DND-41 (cell line): ENCODE measurements around the gene ZNF311.

Source experiments
- ATAC-seq: fragments of 200-7000 bp; cut with Tn5 transposase; 3 replicates; pipeline ENCODE4 v1.9.1; 2021; ENCODE audit warnings: low read depth; ENCODE audit not compliant: insufficient read depth
- DNase-seq: peaks from one replicate; pipeline ENCODE4 v3.0.0-alpha.2; 2020
- H2AFZ ChIP-seq: 2 replicates; pipeline ENCODE4 v1.6.0; 2012; ENCODE audit warnings: low read depth, low read length
- H3K27ac ChIP-seq: 2 replicates; pipeline ENCODE4 v1.5.1; 2012; ENCODE audit warnings: low read length, inconsistent platforms
- H3K27me3 ChIP-seq: fragments of 200-600 bp; sonication (generic); 2 replicates; pipeline ENCODE4 v1.6.0; 2012; ENCODE audit warnings: low read length, mild to moderate bottlenecking, inconsistent platforms; ENCODE audit not compliant: insufficient read depth, poor library complexity
- H3K36me3 ChIP-seq: 2 replicates; pipeline ENCODE4 v1.5.1; 2012; ENCODE audit warnings: low read length, inconsistent platforms; ENCODE audit not compliant: insufficient read depth
- H3K4me1 ChIP-seq: 2 replicates; pipeline ENCODE4 v1.5.1; 2012; ENCODE audit warnings: mild to moderate bottlenecking, low read length; ENCODE audit not compliant: insufficient read depth
- H3K4me2 ChIP-seq: 2 replicates; pipeline ENCODE4 v1.6.0; 2012; ENCODE audit warnings: mild to moderate bottlenecking, moderate library complexity, low read length, inconsistent platforms; ENCODE audit not compliant: insufficient read depth
- H3K4me3 ChIP-seq, 2 experiments: fragments of 200-600 bp in 1 of 2; shearing (Covaris generic) in 1 of 2; 2 replicates each; pipeline ENCODE4 v1.5.1; 2012 to 2016; ENCODE audit warnings: inconsistent platforms in 2 of 2, low read length in 2 of 2, mild to moderate bottlenecking in 2 of 2, low read depth in 1 of 2, moderate library complexity in 1 of 2
- H3K79me2 ChIP-seq: 2 replicates; pipeline ENCODE4 v1.6.0; 2012; ENCODE audit warnings: low read length, inconsistent platforms; ENCODE audit not compliant: insufficient read depth
- H3K9ac ChIP-seq: 2 replicates; pipeline ENCODE4 v1.6.0; 2012; ENCODE audit warnings: low read depth, mild to moderate bottlenecking, inconsistent platforms, low read length, moderate library complexity
- H3K9me3 ChIP-seq: 2 replicates; pipeline ENCODE4 v1.5.1; 2012; ENCODE audit warnings: low read length, moderate library complexity, mild to moderate bottlenecking, inconsistent platforms; ENCODE audit not compliant: insufficient read depth, severe bottlenecking
- H4K20me1 ChIP-seq: 2 replicates; pipeline ENCODE4 v1.6.0; 2012; ENCODE audit warnings: low read length; ENCODE audit not compliant: insufficient read depth
- CTCF ChIP-seq: IDR thresholded peaks from 2 replicates; pipeline ENCODE4 v1.5.1; 2012; ENCODE audit warnings: borderline replicate concordance, low read length, moderate library complexity, mild to moderate bottlenecking; ENCODE audit not compliant: poor library complexity, severe bottlenecking; ENCODE audit errors: extremely low read depth
- EZH2 ChIP-seq: IDR thresholded peaks from 3 replicates; pipeline ENCODE4 v1.6.1; 2012; ENCODE audit warnings: borderline replicate concordance, low read depth, mild to moderate bottlenecking, moderate library complexity, low read length, inconsistent platforms; ENCODE audit not compliant: severe bottlenecking

ZNF311 gene

GRCh38 chr6:28988536-28989311 lies 16.4 kb downstream of the ZNF311 start:
- H3K4me2 ChIP-seq, result no peak overlapping the region
- H3K27me3 ChIP-seq, result no peaks in the 10 kb centered on the region
- ATAC-seq, result no peak
- H2AFZ ChIP-seq, result no peak overlapping the region
- TF ChIP-seq EZH2 (no peak), CTCF (no peak)
- no peak for DNase-seq
- H3K27ac ChIP-seq, result no peak overlapping the region
- no peaks in the 10 kb centered on the region for H4K20me1 ChIP-seq
- no peak overlapping the region for H3K4me3 ChIP-seq
- no peaks in the 10 kb centered on the region for H3K79me2 ChIP-seq
- H3K9me3 ChIP-seq, result no peaks in the 10 kb centered on the region
- H3K4me1 ChIP-seq, result no peaks in the 10 kb centered on the region
- no peaks in the 10 kb centered on the region for H3K36me3 ChIP-seq
- H3K9ac ChIP-seq, result no peak overlapping the region

GRCh38 chr6:28985462-28986164 lies 19.5 kb downstream of the ZNF311 start:
- Histone ChIP-seq H3K4me2 (no peak overlapping the region), H3K9me3 (no peaks in the 10 kb centered on the region), H4K20me1 (no peaks in the 10 kb centered on the region), H3K27me3 (no peaks in the 10 kb centered on the region), H3K79me2 (no peaks in the 10 kb centered on the region), H3K27ac (no peak overlapping the region), H3K4me3 (no peak overlapping the region), H3K9ac (no peak overlapping the region), H3K36me3 (no peaks in the 10 kb centered on the region), H2AFZ (no peak overlapping the region), H3K4me1 (peaks cover 18% of the 10 kb centered on the region)
- ATAC-seq (no peak), DNase-seq (no peak)
- TF ChIP-seq CTCF (no peak), EZH2 (no peak)

GRCh38 chr6:28983838-28984237 lies 21.3 kb downstream of the ZNF311 start:
- Histone ChIP-seq H3K9me3 (no peaks in the 10 kb centered on the region), H2AFZ (no peak overlapping the region), H3K9ac (no peak overlapping the region), H3K79me2 (no peaks in the 10 kb centered on the region), H3K27me3 (no peaks in the 10 kb centered on the region), H3K4me2 (0 out of 2 replicates have a peak overlapping the region, but pooled peaks have one; percentile 90), H3K36me3 (no peaks in the 10 kb centered on the region), H3K4me3 (no peak overlapping the region), H4K20me1 (no peaks in the 10 kb centered on the region), H3K27ac (no peak overlapping the region), H3K4me1 (peaks cover 28% of the 10 kb centered on the region)
- DNase-seq (no peak), ATAC-seq (no peak)
- TF ChIP-seq CTCF (no peak), EZH2 (no peak)
